Neutrophil (primary cell): ENCODE data around the gene STX5.
"Not testable (repeated sequence)": the region's sequence is repeated elsewhere in the genome, so short reads cannot be mapped to it uniquely, and the experiment has no call there.

Experiments
- H3K27ac ChIP-seq: fragments of 200-600 bp; sonication (generic); 2 replicates; pipeline ENCODE4 v1.5.1; 2016; ENCODE audit warnings: mild to moderate bottlenecking, moderate library complexity
- H3K27me3 ChIP-seq: fragments of 200-600 bp; sonication (generic); 2 replicates; pipeline ENCODE4 v1.6.0; 2016; ENCODE audit warnings: mild to moderate bottlenecking
- H3K36me3 ChIP-seq: fragments of 200-600 bp; sonication (generic); 2 replicates; pipeline ENCODE4 v1.5.1; 2017
- H3K4me1 ChIP-seq, 2 experiments: fragments of 200-600 bp in 1 of 2; sonication (generic) in 1 of 2; 1 replicate in 1 of 2; 2 replicates in 1 of 2; pipeline versions ENCODE4 v1.5.1 to v1.6.1; 2013 to 2016; ENCODE audit warnings: low read depth in 1 of 2, low read length in 1 of 2, mild to moderate bottlenecking in 1 of 2, moderate library complexity in 1 of 2; ENCODE audit not compliant: control insufficient read depth in 1 of 2, insufficient read depth in 1 of 2
- H3K4me3 ChIP-seq, 2 experiments: fragments of 200-600 bp in 1 of 2; sonication (generic) in 1 of 2; 1 replicate in 1 of 2; 2 replicates in 1 of 2; pipeline ENCODE4 v1.5.1; 2013 to 2016; ENCODE audit warnings: low read depth in 1 of 2, low read length in 1 of 2, mild to moderate bottlenecking in 1 of 2, moderate library complexity in 1 of 2
- H3K9me3 ChIP-seq: fragments of 200-600 bp; sonication (generic); 2 replicates; pipeline ENCODE4 v1.5.1; 2016
- CTCF ChIP-seq: fragments of 200-600 bp; sonication (generic); IDR thresholded peaks from 2 replicates; pipeline ENCODE4 v1.5.1; 2016; ENCODE audit warnings: antibody characterized with exemption

Gene STX5

GRCh38 chr11:62860835-62861563 is 29.1 kb upstream of the STX5 start:
- H3K36me3 ChIP-seq, result no peaks in the 10 kb centered on the region
- no peaks in the 10 kb centered on the region for H3K27me3 ChIP-seq
- H3K4me3 ChIP-seq, result no peak overlapping the region
- TF ChIP-seq CTCF, result no peak
- no peak overlapping the region for H3K27ac ChIP-seq
- peaks cover 13 to 18% of the 10 kb centered on the region in 2 experiments for H3K4me1 ChIP-seq
- no peaks in the 10 kb centered on the region for H3K9me3 ChIP-seq

GRCh38 chr11:62859281-62859703 is 27.4 kb upstream of the STX5 start:
- not testable (repeated sequence) for H3K4me3 ChIP-seq, H3K9me3 ChIP-seq, H3K27ac ChIP-seq, H3K27me3 ChIP-seq, H3K36me3 ChIP-seq
- H3K4me1 ChIP-seq, result peaks cover 28 to 32% of the 10 kb centered on the region in 2 experiments

- H3K4me1 ChIP-seq, result peaks cover 33 to 37% of the 10 kb centered on the region in 2 experiments
- no peak for TF ChIP-seq CTCF
Measured at GRCh38 chr11:62858201-62858600, 26.4 kb upstream of the STX5 start.

GRCh38 chr11:62857541-62857982 is 25.7 kb upstream of the STX5 start:
- Histone ChIP-seq H3K9me3 (no peaks in the 10 kb centered on the region), H3K27ac (no peak overlapping the region), H3K4me1 (peaks cover 28 to 34% of the 10 kb centered on the region in 2 experiments), H3K27me3 (no peaks in the 10 kb centered on the region), H3K4me3 (no peak overlapping the region), H3K36me3 (no peaks in the 10 kb centered on the region)
- TF ChIP-seq CTCF, result no peak

More at GRCh38 chr11:62858201-62858600, 26.4 kb upstream of the STX5 start:
- Histone ChIP-seq H3K9me3 (no peaks in the 10 kb centered on the region), H3K36me3 (no peaks in the 10 kb centered on the region), H3K4me3 (no peak overlapping the region), H3K27me3 (no peaks in the 10 kb centered on the region), H3K27ac (no peak overlapping the region)

- Histone ChIP-seq H3K27me3 (no peaks in the 10 kb centered on the region), H3K36me3 (peaks cover 5% of the 10 kb centered on the region), H3K9me3 (no peaks in the 10 kb centered on the region), H3K27ac (peak overlapping the region; percentile 75), H3K4me1 (peaks cover 26 to 34% of the 10 kb centered on the region in 2 experiments), H3K4me3 (peak overlapping the region; percentile 61 to 81)
- no peak for TF ChIP-seq CTCF
Measured at GRCh38 chr11:62856333-62856895, 24.6 kb upstream of the STX5 start.
